GM23338 (cell line): ENCODE measurements around the gene NOSTRIN. TPM values are rescaled to one million over a fixed set of nuclear protein-coding genes. Genes with fewer than 3 reads are reported as not detected.

ENCODE experiments used
- ATAC-seq: fragments of 200-7000 bp; cut with Tn5 transposase; 3 replicates; pipeline ENCODE4 v1.9.1; 2020
- DNase-seq: peaks from one replicate; pipeline ENCODE4 v3.0.0-alpha.2; 2015; ENCODE audit warnings: low spot score
- H2AFZ ChIP-seq: fragments of 200-600 bp; sonication (generic); 2 replicates; pipeline ENCODE4 v1.8.0; 2016; ENCODE audit warnings: antibody characterized with exemption, mild to moderate bottlenecking, moderate library complexity
- H3F3A ChIP-seq: fragments of 200-600 bp; sonication (generic); replicated peaks from 2 replicates; pipeline ENCODE4 v1.8.0; 2017; ENCODE audit warnings: antibody characterized with exemption, mixed run types, low read depth
- H3K27ac ChIP-seq: fragments of 200-600 bp; sonication (generic); 2 replicates; pipeline ENCODE4 v1.6.1; 2016; ENCODE audit warnings: low read depth
- H3K27me3 ChIP-seq: fragments of 200-600 bp; sonication (generic); 2 replicates; pipeline ENCODE4 v1.8.0; 2016; ENCODE audit warnings: mild to moderate bottlenecking, mixed run types, moderate library complexity; ENCODE audit not compliant: insufficient read depth
- H3K36me3 ChIP-seq: fragments of 200-600 bp; sonication (generic); 2 replicates; pipeline ENCODE4 v1.8.0; 2016; ENCODE audit warnings: mild to moderate bottlenecking; ENCODE audit not compliant: insufficient read depth
- H3K4me1 ChIP-seq: fragments of 200-600 bp; sonication (generic); 2 replicates; pipeline ENCODE4 v1.8.0; 2016; ENCODE audit warnings: mild to moderate bottlenecking, moderate library complexity; ENCODE audit not compliant: insufficient read depth
- H3K4me2 ChIP-seq: fragments of 200-600 bp; sonication (generic); 2 replicates; pipeline ENCODE4 v1.7.1; 2017; ENCODE audit warnings: mixed run types
- H3K4me3 ChIP-seq: fragments of 200-600 bp; sonication (generic); 2 replicates; pipeline ENCODE4 v1.6.1; 2016; ENCODE audit warnings: mixed run types
- H3K79me2 ChIP-seq: fragments of 200-600 bp; sonication (generic); replicated peaks from 2 replicates; pipeline ENCODE4 v1.8.0; 2017; ENCODE audit warnings: mild to moderate bottlenecking; ENCODE audit not compliant: insufficient read depth
- H3K9me2 ChIP-seq: fragments of 200-600 bp; sonication (generic); 2 replicates; pipeline ENCODE4 v1.8.0; 2017; ENCODE audit not compliant: insufficient read depth
- H4K20me1 ChIP-seq: fragments of 200-600 bp; sonication (generic); replicated peaks from 2 replicates; pipeline ENCODE4 v1.8.0; 2017; ENCODE audit warnings: mild to moderate bottlenecking; ENCODE audit not compliant: insufficient read depth
- H3K27ac Mint-ChIP-seq: 2 replicates; pipeline ENCODE4 v1.8.0; 2020; ENCODE audit warnings: inconsistent platforms, mild to moderate bottlenecking, moderate library complexity, mixed read lengths
- H3K27me3 Mint-ChIP-seq: 3 replicates; pipeline ENCODE4 v1.8.0; 2022; ENCODE audit warnings: low read depth, mild to moderate bottlenecking, moderate library complexity, mixed read lengths, inconsistent platforms; ENCODE audit not compliant: insufficient read depth, poor library complexity
- H3K36me3 Mint-ChIP-seq: 3 replicates; pipeline ENCODE4 v1.8.0; 2021; ENCODE audit warnings: low read depth, mild to moderate bottlenecking, inconsistent platforms, moderate library complexity, mixed read lengths
- H3K4me1 Mint-ChIP-seq: 3 replicates; pipeline ENCODE4 v1.8.0; 2020; ENCODE audit warnings: mild to moderate bottlenecking, inconsistent platforms, mixed read lengths
- H3K4me3 Mint-ChIP-seq: 3 replicates; pipeline ENCODE4 v1.8.0; 2021; ENCODE audit warnings: moderate library complexity, mild to moderate bottlenecking, inconsistent platforms, mixed read lengths
- H3K9me3 Mint-ChIP-seq: 3 replicates; pipeline ENCODE4 v1.8.0; 2020; ENCODE audit warnings: moderate library complexity, mild to moderate bottlenecking, inconsistent platforms, mixed read lengths
- CREB1 ChIP-seq: fragments of 250-450 bp; sonication (Bioruptor Pico); IDR thresholded peaks from 2 replicates; pipeline ENCODE4 v1.5.0; 2020; ENCODE audit warnings: low read depth, mild to moderate bottlenecking, moderate library complexity
- CTCF ChIP-seq, 2 experiments: fragments of 200-600 bp in 1 of 2; sonication (generic) in 1 of 2; conservative IDR thresholded peaks; 2 replicates each; pipeline versions ENCODE4 v1.5.1 to v1.6.1; 2016 to 2017; ENCODE audit warnings: antibody characterized with exemption in 2 of 2, low read depth in 2 of 2, mild to moderate bottlenecking in 2 of 2, moderate library complexity in 1 of 2
- EZH2 ChIP-seq: fragments of 200-600 bp; sonication (generic); IDR thresholded peaks from one replicate; pipeline ENCODE4 v1.8.0; 2017; ENCODE audit warnings: antibody characterized with exemption, mild to moderate bottlenecking, low read depth; ENCODE audit not compliant: unreplicated experiment
- EZH2phosphoT487 ChIP-seq: fragments of 200-600 bp; sonication (generic); IDR thresholded peaks from one replicate; pipeline ENCODE4 v1.8.1; 2018; ENCODE audit warnings: antibody characterized with exemption; ENCODE audit not compliant: unreplicated experiment
- JUNB ChIP-seq: IDR thresholded peaks from one replicate; pipeline ENCODE4 v1.6.1; 2016; ENCODE audit warnings: antibody characterized with exemption; ENCODE audit not compliant: unreplicated experiment
- NANOG ChIP-seq: IDR thresholded peaks from 2 replicates; pipeline ENCODE4 v1.6.1; 2016; ENCODE audit warnings: antibody characterized with exemption, borderline replicate concordance
- POLR2AphosphoS5 ChIP-seq: IDR thresholded peaks from 2 replicates; pipeline ENCODE4 v1.6.1; 2016; ENCODE audit warnings: antibody characterized with exemption, low read depth
- STAT1 ChIP-seq: IDR thresholded peaks from one replicate; pipeline ENCODE4 v1.6.1; 2016; ENCODE audit warnings: antibody characterized with exemption; ENCODE audit not compliant: unreplicated experiment
- ZNF114 ChIP-seq: fragments of 250-450 bp; sonication (Bioruptor Pico); IDR thresholded peaks from 2 replicates; pipeline ENCODE4 v1.5.0; 2020; ENCODE audit warnings: mild to moderate bottlenecking, moderate library complexity
- ZNF331 ChIP-seq: fragments of 250-450 bp; sonication (Bioruptor Pico); IDR thresholded peaks from 2 replicates; pipeline ENCODE4 v1.5.0; 2020; ENCODE audit warnings: low read depth, mild to moderate bottlenecking, moderate library complexity
- polyA plus RNA-seq: library from polyadenylated mRNA; unstranded; fragments of >200 nt; fragmentation: Nextera tagmentation; extraction: Ambion mirVana; gene quantifications from 2 replicates; pipeline ENCODE4 v1.2.1, GENCODE V29; 2016
- total RNA-seq: library from RNA; depleted of rRNA; stranded (reverse); fragments of >200 nt; shearing (Covaris generic); gene quantifications from 2 replicates; pipeline ENCODE4 v1.2.3, GENCODE V29; 2014
- TF ChIP-seq, protein P1 (sequence below): IDR thresholded peaks from 2 replicates; pipeline ENCODE4 v1.6.1; 2016; ENCODE audit warnings: antibody characterized with exemption
- TF ChIP-seq, protein P2 (sequence below): fragments of 250-450 bp; sonication (Bioruptor Pico); IDR thresholded peaks from 2 replicates; pipeline ENCODE4 v1.5.0; 2020; ENCODE audit warnings: mild to moderate bottlenecking, moderate library complexity

NOSTRIN gene
- total and polyA plus RNA-seq, 2 experiments from 2014 or later: 1.8 TPM; not detected in 1

- no peak for TF ChIP-seq EZH2phosphoT487
- TF ChIP-seq JUNB: no peak
- TF ChIP-seq, protein P1, sequence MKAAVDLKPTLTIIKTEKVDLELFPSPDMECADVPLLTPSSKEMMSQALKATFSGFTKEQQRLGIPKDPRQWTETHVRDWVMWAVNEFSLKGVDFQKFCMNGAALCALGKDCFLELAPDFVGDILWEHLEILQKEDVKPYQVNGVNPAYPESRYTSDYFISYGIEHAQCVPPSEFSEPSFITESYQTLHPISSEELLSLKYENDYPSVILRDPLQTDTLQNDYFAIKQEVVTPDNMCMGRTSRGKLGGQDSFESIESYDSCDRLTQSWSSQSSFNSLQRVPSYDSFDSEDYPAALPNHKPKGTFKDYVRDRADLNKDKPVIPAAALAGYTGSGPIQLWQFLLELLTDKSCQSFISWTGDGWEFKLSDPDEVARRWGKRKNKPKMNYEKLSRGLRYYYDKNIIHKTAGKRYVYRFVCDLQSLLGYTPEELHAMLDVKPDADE: no peak
Observed at GRCh38 chr2:168892327-168892726, 89.9 kb downstream of the NOSTRIN start (continued).

GRCh38 chr2:168894101-168894500 is 91.7 kb downstream of the NOSTRIN start:
- Mint-ChIP-seq H3K4me1 (peaks cover 1% of the 10 kb centered on the region; the same call in 1 of the 3 replicates), H3K27ac (no peak overlapping the region), H3K9me3 (no peaks in the 10 kb centered on the region), H3K36me3 (no peaks in the 10 kb centered on the region), H3K4me3 (no peak overlapping the region), H3K27me3 (peaks cover 2% of the 10 kb centered on the region)
- H3K4me2 ChIP-seq: no peak overlapping the region
- no peaks in the 10 kb centered on the region for H3K9me2 ChIP-seq
- no peak overlapping the region for H2AFZ ChIP-seq
- no peaks in the 10 kb centered on the region for H3F3A ChIP-seq
- H3K27me3 ChIP-seq: no peaks in the 10 kb centered on the region
- H3K79me2 ChIP-seq: peaks cover 7% of the 10 kb centered on the region
- H3K4me1 ChIP-seq: peaks cover 5% of the 10 kb centered on the region; the same call in 1 of the 2 replicates
- H3K4me3 ChIP-seq: no peak overlapping the region
- no peak for ATAC-seq
- H4K20me1 ChIP-seq: no peaks in the 10 kb centered on the region
- H3K36me3 ChIP-seq: no peaks in the 10 kb centered on the region
- no peak for DNase-seq
- H3K27ac ChIP-seq: no peak overlapping the region
- TF ChIP-seq JUNB (no peak), CTCF (conservative IDR thresholded peaks at IDR 0.05; ENCODE audit: low read depth in 2 of 2) (no peak), ZNF331 (CRISPR knock-in tag) (no peak), CREB1 (CRISPR knock-in tag) (no peak), NANOG (no peak), POLR2AphosphoS5 (no peak), ZNF114 (CRISPR knock-in tag) (no peak), STAT1 (no peak), EZH2 (no peak), EZH2phosphoT487 (no peak)
- TF ChIP-seq, protein P1: no peak
- TF ChIP-seq, protein P2, sequence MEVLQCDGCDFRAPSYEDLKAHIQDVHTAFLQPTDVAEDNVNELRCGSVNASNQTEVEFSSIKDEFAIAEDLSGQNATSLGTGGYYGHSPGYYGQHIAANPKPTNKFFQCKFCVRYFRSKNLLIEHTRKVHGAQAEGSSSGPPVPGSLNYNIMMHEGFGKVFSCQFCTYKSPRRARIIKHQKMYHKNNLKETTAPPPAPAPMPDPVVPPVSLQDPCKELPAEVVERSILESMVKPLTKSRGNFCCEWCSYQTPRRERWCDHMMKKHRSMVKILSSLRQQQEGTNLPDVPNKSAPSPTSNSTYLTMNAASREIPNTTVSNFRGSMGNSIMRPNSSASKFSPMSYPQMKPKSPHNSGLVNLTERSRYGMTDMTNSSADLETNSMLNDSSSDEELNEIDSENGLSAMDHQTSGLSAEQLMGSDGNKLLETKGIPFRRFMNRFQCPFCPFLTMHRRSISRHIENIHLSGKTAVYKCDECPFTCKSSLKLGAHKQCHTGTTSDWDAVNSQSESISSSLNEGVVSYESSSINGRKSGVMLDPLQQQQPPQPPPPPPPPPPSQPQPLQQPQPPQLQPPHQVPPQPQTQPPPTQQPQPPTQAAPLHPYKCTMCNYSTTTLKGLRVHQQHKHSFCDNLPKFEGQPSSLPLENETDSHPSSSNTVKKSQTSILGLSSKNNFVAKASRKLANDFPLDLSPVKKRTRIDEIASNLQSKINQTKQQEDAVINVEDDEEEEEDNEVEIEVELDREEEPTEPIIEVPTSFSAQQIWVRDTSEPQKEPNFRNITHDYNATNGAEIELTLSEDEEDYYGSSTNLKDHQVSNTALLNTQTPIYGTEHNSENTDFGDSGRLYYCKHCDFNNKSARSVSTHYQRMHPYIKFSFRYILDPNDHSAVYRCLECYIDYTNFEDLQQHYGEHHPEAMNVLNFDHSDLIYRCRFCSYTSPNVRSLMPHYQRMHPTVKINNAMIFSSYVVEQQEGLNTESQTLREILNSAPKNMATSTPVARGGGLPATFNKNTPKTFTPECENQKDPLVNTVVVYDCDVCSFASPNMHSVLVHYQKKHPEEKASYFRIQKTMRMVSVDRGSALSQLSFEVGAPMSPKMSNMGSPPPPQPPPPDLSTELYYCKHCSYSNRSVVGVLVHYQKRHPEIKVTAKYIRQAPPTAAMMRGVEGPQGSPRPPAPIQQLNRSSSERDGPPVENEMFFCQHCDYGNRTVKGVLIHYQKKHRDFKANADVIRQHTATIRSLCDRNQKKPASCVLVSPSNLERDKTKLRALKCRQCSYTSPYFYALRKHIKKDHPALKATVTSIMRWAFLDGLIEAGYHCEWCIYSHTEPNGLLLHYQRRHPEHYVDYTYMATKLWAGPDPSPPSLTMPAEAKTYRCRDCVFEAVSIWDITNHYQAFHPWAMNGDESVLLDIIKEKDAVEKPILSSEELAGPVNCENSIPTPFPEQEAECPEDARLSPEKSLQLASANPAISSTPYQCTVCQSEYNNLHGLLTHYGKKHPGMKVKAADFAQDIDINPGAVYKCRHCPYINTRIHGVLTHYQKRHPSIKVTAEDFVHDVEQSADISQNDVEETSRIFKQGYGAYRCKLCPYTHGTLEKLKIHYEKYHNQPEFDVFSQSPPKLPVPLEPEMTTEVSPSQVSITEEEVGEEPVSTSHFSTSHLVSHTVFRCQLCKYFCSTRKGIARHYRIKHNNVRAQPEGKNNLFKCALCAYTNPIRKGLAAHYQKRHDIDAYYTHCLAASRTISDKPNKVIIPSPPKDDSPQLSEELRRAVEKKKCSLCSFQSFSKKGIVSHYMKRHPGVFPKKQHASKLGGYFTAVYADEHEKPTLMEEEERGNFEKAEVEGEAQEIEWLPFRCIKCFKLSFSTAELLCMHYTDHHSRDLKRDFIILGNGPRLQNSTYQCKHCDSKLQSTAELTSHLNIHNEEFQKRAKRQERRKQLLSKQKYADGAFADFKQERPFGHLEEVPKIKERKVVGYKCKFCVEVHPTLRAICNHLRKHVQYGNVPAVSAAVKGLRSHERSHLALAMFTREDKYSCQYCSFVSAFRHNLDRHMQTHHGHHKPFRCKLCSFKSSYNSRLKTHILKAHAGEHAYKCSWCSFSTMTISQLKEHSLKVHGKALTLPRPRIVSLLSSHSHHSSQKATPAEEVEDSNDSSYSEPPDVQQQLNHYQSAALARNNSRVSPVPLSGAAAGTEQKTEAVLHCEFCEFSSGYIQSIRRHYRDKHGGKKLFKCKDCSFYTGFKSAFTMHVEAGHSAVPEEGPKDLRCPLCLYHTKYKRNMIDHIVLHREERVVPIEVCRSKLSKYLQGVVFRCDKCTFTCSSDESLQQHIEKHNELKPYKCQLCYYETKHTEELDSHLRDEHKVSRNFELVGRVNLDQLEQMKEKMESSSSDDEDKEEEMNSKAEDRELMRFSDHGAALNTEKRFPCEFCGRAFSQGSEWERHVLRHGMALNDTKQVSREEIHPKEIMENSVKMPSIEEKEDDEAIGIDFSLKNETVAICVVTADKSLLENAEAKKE (CRISPR knock-in tag): no peak
